DMS153 treated with DMSO at 0.1 percent for 48 hours (cell line): ENCODE results near the gene CEP164.

ENCODE experiments used
- DNase-seq: peaks from one replicate; lab custom pipeline; 2025; ENCODE audit not compliant: unreplicated experiment; lab: John Stamatoyannopoulos, UW

Gene CEP164

GRCh38 chr11:117459123-117459978 is 131.7 kb downstream of the CEP164 start:
- DNase-seq = no peak

DNA sequence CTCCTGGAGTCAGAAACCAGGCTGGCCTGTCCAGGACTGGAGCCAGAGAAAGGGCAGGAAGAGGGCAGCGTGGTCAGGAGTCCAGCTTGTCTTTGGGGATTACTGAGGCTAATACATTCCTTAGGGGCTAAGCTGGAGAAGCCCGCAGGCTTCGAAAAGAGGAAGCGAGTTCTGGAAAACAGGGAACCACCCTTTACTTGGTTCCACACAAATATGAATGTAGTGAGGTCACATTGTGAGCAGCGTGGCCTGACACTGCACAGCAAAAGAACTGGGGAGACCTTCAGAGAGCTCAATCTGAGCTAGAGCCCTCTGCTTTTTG is 132.3 kb downstream of the CEP164 start:
- no peak for DNase-seq

DNA sequence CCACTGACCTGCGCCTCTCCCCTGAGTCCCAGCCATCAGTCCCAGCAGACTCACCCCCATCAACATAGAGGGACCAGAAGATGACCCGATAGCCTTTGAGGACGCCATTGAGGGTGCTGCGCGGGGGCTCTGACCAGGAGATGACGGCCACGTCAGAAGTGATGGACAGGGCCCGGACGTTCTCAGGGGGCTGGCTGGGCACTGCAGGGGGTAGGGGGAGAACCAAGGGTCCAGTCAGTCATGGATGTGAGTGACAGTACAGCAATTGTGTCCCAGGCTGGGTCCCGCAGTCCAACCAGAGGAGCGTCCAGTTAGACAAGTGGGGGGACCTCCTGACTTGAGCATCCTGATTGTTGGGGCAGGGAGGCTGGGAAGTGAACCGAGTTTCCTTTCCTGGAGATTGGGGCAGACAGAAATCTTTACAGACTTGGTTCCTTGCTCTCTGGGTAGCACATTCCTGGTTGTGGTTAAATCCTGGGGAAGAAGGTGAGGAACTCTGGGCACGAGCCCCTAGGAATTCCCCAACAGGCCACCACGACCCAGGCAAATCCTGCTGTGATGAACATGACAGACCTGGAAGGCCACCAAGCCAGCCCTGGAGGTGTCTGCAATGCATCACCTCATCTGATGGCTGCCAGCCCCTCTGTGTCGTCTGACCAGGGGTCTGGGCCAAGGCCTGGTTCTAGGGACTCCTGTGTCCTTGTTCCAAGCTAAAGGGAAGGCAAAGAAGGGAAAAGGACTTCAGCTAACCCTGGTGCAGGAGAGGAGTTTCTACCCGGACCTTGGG is 133.9 kb downstream of the CEP164 start:
- no peak for DNase-seq

DNA sequence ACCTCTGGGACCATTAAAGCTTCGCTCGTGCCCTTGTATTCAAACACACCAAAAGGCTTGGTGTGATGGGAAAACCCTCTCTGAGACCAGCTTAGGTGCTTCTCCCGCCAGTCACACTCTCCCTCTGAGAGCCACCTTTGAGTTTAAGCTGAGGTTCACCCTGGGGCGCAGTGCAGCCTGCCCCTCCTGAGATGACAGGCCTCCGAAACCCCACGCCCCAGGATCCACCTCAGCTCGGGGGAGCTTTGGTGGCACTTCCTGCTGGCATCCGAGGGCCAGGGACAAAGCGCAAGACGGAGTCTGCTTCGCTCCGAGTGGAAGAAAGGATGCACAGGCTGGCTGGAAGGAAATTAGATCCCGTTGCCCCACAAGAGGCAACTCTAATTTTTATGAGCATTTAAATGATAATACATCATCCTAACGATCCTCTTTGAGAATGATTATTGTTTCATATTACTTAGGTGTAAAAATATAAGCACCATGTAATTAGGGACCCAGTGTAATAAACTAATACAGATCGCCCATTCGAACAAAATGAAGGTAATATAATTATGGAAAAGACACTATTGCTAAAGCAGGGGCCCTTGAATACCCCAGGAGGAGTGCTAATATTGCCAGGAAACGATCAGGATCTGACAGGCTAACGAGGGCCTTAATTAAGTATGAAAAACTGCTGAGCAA is 134.7 kb downstream of the CEP164 start:
- no peak for DNase-seq

- no peak for DNase-seq
Observed at GRCh38 chr11:117462864-117463247, 135.2 kb downstream of the CEP164 start.
